GM12878 (cell line): ENCODE data around the gene IER2. TPM values are rescaled to one million over a fixed set of nuclear protein-coding genes. Genes with fewer than 3 reads are reported as not detected.
A peak's percentile ranks its signal among the peaks of the same experiment; 100 is the strongest.

Experiments
- ATAC-seq: fragments of 200-7000 bp; cut with Tn5 transposase; 3 replicates; pipeline ENCODE4 v1.9.1; 2020; ENCODE audit warnings: mild to moderate bottlenecking, moderate library complexity
- BruUV-seq: library from RNA; stranded (reverse); fragments of 400-500 nt; replicated peaks from 2 replicates; lab custom pipeline; 2021; lab: Mats Ljungman, UMichigan
- CTCF ChIA-PET: fragments of 300-600 bp; sonication (Branson Sonifier 250); formaldehyde crosslinking; extraction: SDS; loops from one replicate; lab custom pipeline; 2021; ENCODE audit warnings: inconsistent platforms; lab: Yijun Ruan, JAX
- POLR2A ChIA-PET: fragments of 350-600 bp; formaldehyde crosslinking; extraction: SDS; loops from one replicate; lab custom pipeline; 2021; ENCODE audit warnings: inconsistent platforms; lab: Charles Lee
- RAD21 ChIA-PET: fragments of 300-600 bp; sonication (Branson Sonifier 250); formaldehyde crosslinking; loops from one replicate; lab custom pipeline; 2023; ENCODE audit warnings: antibody characterized with exemption; ENCODE audit not compliant: unreplicated experiment; lab: Charles Lee
- SMC1A ChIA-PET: fragments of 300-600 bp; sonication (Branson Sonifier 250); formaldehyde crosslinking; loops from one replicate; lab custom pipeline; 2023; ENCODE audit not compliant: unreplicated experiment, uncharacterized antibody; lab: Charles Lee
- DNase-seq: peaks from one replicate; pipeline ENCODE4 v3.0.0-alpha.2; 2011; ENCODE audit warnings: low read depth, low spot score
- FAIRE-seq: peaks from 3 replicates; lab custom pipeline; 2011; peaks lifted over from hg19 to GRCh38; lab: Jason Lieb, UNC
- H2AFZ ChIP-seq: 2 replicates; pipeline ENCODE4 v1.6.0; 2011; ENCODE audit warnings: low read depth, low read length, control low read depth; ENCODE audit not compliant: control insufficient read depth
- H3K27ac ChIP-seq: 2 replicates; pipeline ENCODE4 v1.5.1; 2011; ENCODE audit warnings: control low read depth; ENCODE audit not compliant: control insufficient read depth, insufficient read depth
- H3K27me3 ChIP-seq, 2 experiments: replicated peaks in 1 of 2; 2 replicates each; pipeline versions ENCODE4 v1.6.0 to v1.6.1; 2011; ENCODE audit warnings: low read length in 1 of 2; ENCODE audit not compliant: control insufficient read depth in 2 of 2, insufficient read depth in 2 of 2
- H3K36me3 ChIP-seq, 2 experiments: 2 replicates each; pipeline ENCODE4 v1.5.1; 2011; ENCODE audit warnings: low read length in 1 of 2; ENCODE audit not compliant: control insufficient read depth in 2 of 2, insufficient read depth in 2 of 2
- H3K4me1 ChIP-seq: 2 replicates; pipeline ENCODE4 v1.6.1; 2011; ENCODE audit warnings: mild to moderate bottlenecking, low read length, moderate library complexity, mixed read lengths; ENCODE audit not compliant: control insufficient read depth, insufficient read depth
- H3K4me2 ChIP-seq: 2 replicates; pipeline ENCODE4 v1.6.0; 2011; ENCODE audit warnings: control low read depth; ENCODE audit not compliant: control insufficient read depth, insufficient read depth
- H3K4me3 ChIP-seq: fragments of 200-600 bp; sonication (generic); 2 replicates; pipeline ENCODE4 v1.5.1; 2016
- H3K79me2 ChIP-seq: 2 replicates; pipeline ENCODE4 v1.6.0; 2011; ENCODE audit warnings: low read length; ENCODE audit not compliant: control insufficient read depth, insufficient read depth
- H3K9ac ChIP-seq: 2 replicates; pipeline ENCODE4 v1.8.0; 2011; ENCODE audit warnings: low read length, control low read depth, mixed read lengths; ENCODE audit not compliant: control insufficient read depth, insufficient read depth
- H3K9me3 ChIP-seq: replicated peaks from 3 replicates; pipeline ENCODE4 v1.5.1; 2011; ENCODE audit warnings: mild to moderate bottlenecking, low read length; ENCODE audit not compliant: control insufficient read depth, insufficient read depth
- H4K20me1 ChIP-seq: 2 replicates; pipeline ENCODE4 v1.6.0; 2011; ENCODE audit not compliant: control insufficient read depth, insufficient read depth
- CBFB ChIP-seq: IDR thresholded peaks from 2 replicates; pipeline ENCODE4 v1.6.1; 2016; ENCODE audit warnings: antibody characterized with exemption, low read depth
- E2F8 ChIP-seq: fragments of 450-650 bp; IDR thresholded peaks from 2 replicates; pipeline ENCODE4 v1.6.1; 2018; ENCODE audit warnings: mild to moderate bottlenecking, low read depth, moderate library complexity; ENCODE audit not compliant: partially characterized antibody
- HDAC2 ChIP-seq: fragments of 200-600 bp; sonication (generic); IDR thresholded peaks from 2 replicates; pipeline ENCODE4 v1.6.1; 2017
- NKRF ChIP-seq: fragments of 450-650 bp; conservative IDR thresholded peaks from 2 replicates; pipeline ENCODE4 v1.6.1; 2017; ENCODE audit warnings: mild to moderate bottlenecking, moderate library complexity
- NRF1 ChIP-seq: conservative IDR thresholded peaks from 2 replicates; pipeline ENCODE4 v1.6.1; 2011; ENCODE audit warnings: mild to moderate bottlenecking, low read depth, low read length, improper control_type of control experiment
- RCOR1 ChIP-seq: conservative IDR thresholded peaks from 2 replicates; pipeline ENCODE4 v1.6.1; 2012; ENCODE audit warnings: low read depth, low read length, improper control_type of control experiment
- RELA ChIP-seq: fragments of 450-650 bp; IDR thresholded peaks from 2 replicates; pipeline ENCODE4 v1.8.0; 2014; ENCODE audit warnings: borderline replicate concordance; ENCODE audit not compliant: partially characterized antibody
- RELB ChIP-seq: fragments of 450-650 bp; IDR thresholded peaks from 2 replicates; pipeline ENCODE4 v1.6.1; 2017; ENCODE audit warnings: low read depth, mild to moderate bottlenecking, moderate library complexity
- SMAD5 ChIP-seq: IDR thresholded peaks from 2 replicates; pipeline ENCODE4 v1.6.1; 2016; ENCODE audit warnings: antibody characterized with exemption, low read depth
- TCF12 ChIP-seq: IDR thresholded peaks from 2 replicates; pipeline ENCODE4 v1.6.1; 2011; ENCODE audit warnings: low read depth, mild to moderate bottlenecking, low read length
- USF1 ChIP-seq: IDR thresholded peaks from 2 replicates; pipeline ENCODE4 v1.6.1; 2011; ENCODE audit warnings: borderline replicate concordance, low read depth, mild to moderate bottlenecking, moderate library complexity, mixed read lengths, low read length; ENCODE audit not compliant: insufficient read depth; ENCODE audit errors: extremely low read length
- ZZZ3 ChIP-seq: IDR thresholded peaks from 2 replicates; pipeline ENCODE4 v1.6.1; 2011; ENCODE audit warnings: low read depth; ENCODE audit not compliant: control insufficient read depth, insufficient read length
- WGBS: methylation state at CpG from one replicate; pipeline ENCODE4 v1.1.6; 2016; ENCODE audit warnings: low lambda C conversion rate; ENCODE audit not compliant: insufficient replicate concordance, insufficient coverage; ENCODE audit errors: missing lambda C conversion rate; 5-methylcytosine and 5-hydroxymethylcytosine counted together
- in situ Hi-C: fragments of 300-500 bp; cut with MboI; formaldehyde crosslinking; loops from 9 replicates; pipeline ENCODE4 v1.14.3; 2018; ENCODE audit warnings: mixed read lengths
- intact Hi-C: fragments of 100-400 bp; cut with micrococcal nuclease; formaldehyde crosslinking; loops from one replicate; pipeline ENCODE4 v1.14.2; 2022; ENCODE audit not compliant: unreplicated experiment
- polyA plus RNA-seq, 11 experiments: library from polyadenylated mRNA; depleted of rRNA in 4 of 11; unstranded in 6 of 11; stranded (reverse) in 5 of 11; fragments of >200 nt; fragmentation: Nextera tagmentation in 4 of 11; fragmentation: Illumina TruSeq in 1 of 11; extraction: Ambion mirVana in 4 of 11; extraction: Trizol in 1 of 11; gene quantifications; 1 replicate in 1 of 11; 2 replicates in 10 of 11; pipeline versions ENCODE4 v1.2.1 to v1.2.3, GENCODE V29; 2011 to 2016; ENCODE audit warnings: inconsistent platforms in 2 of 11, missing spikeins in 2 of 11, low read depth in 1 of 11
- total RNA-seq, 4 experiments: library from RNA; depleted of rRNA in 3 of 4; stranded (reverse); fragments of >200 nt in 3 of 4; fragmentation: Illumina TruSeq in 1 of 4; extraction: Trizol in 1 of 4; gene quantifications; 2 replicates each; pipeline versions ENCODE4 v1.2.1 to v1.2.3, GENCODE V29; 2013 to 2021
- TF ChIP-seq, protein P1 (sequence below): fragments of 450-650 bp; IDR thresholded peaks from 2 replicates; pipeline ENCODE4 v1.6.1; 2014; ENCODE audit warnings: mild to moderate bottlenecking

Gene IER2
- total and polyA plus RNA-seq, 10 of the 15 experiments (the other 5 are each of a cell fraction or from before 2014, with no cell fraction given), result 2.8 to 94.5 (median 24.9) TPM

- ChIA-PET SMC1A (no interaction called here), RAD21 (interaction anchor here (1.4 kb wide), 1 partner anchor 29 kb away, joined by 3 read pairs; the partner anchor contains the start of genes IER2 and STX10), CTCF (interaction anchor here (1.3 to 3.0 kb wide), 2 partner anchors 16 to 29 kb away, joined by 3 to 13 read pairs; partner anchors contain the start of genes IER2 and STX10), POLR2A (interaction anchor here (0.6 to 0.9 kb wide), 2 partner anchors 9 to 32 kb away, joined by 3 read pairs; no protein-coding TSS in a partner anchor)
- Histone ChIP-seq H3K9ac (no peak overlapping the region; the same call in 1 of the 2 replicates), H3K4me3 (peak overlapping the region; percentile 32; the same call in 1 of the 2 replicates), H3K27ac (no peak overlapping the region), H3K27me3 (no peaks in the 10 kb centered on the region), H3K4me1 (peaks cover 25% of the 10 kb centered on the region), H4K20me1 (peaks cover 10% of the 10 kb centered on the region), H3K79me2 (peaks cover 58% of the 10 kb centered on the region), H3K9me3 (no peaks in the 10 kb centered on the region), H2AFZ (no peak overlapping the region), H3K4me2 (peak overlapping the region; percentile 90; the same call in 1 of the 2 replicates), H3K36me3 (peaks cover 5 to 7% of the 10 kb centered on the region in 2 experiments; a peak in 3 of 4 replicates)
- WGBS, result 88% methylated on average over 10 of the region's 10 CpGs
- intact Hi-C loops (no loop called here), in situ Hi-C loops (no loop called here)
- no TSS peak for BruUV-seq
- FAIRE-seq (no peak), ATAC-seq (no peak), DNase-seq (no peak)
- TF ChIP-seq SMAD5 (no peak), NKRF (no peak), USF1 (no peak), ZZZ3 (no peak), NRF1 (no peak), E2F8 (no peak), RELB (no peak), CBFB (no peak), HDAC2 (no peak), RELA (no peak), TCF12 (no peak), RCOR1 (no peak)
- TF ChIP-seq, protein P1, sequence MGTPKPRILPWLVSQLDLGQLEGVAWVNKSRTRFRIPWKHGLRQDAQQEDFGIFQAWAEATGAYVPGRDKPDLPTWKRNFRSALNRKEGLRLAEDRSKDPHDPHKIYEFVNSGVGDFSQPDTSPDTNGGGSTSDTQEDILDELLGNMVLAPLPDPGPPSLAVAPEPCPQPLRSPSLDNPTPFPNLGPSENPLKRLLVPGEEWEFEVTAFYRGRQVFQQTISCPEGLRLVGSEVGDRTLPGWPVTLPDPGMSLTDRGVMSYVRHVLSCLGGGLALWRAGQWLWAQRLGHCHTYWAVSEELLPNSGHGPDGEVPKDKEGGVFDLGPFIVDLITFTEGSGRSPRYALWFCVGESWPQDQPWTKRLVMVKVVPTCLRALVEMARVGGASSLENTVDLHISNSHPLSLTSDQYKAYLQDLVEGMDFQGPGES, result no peak
These were observed 29.4 kb upstream of the IER2 start for GRCh38 chr19:13120817-13121216.
